Fibroblast of skin of back (primary cell): ENCODE results near the gene RPL18A. TPM values are rescaled to one million over a fixed set of nuclear protein-coding genes. Genes with fewer than 3 reads are reported as not detected.
A peak's percentile ranks its signal among the peaks of the same experiment; 100 is the strongest.

Experiments
- DNase-seq: peaks from one replicate; pipeline ENCODE4 v3.0.0-alpha.2; 2013
- polyA plus RNA-seq, 2 experiments: library from polyadenylated mRNA; unstranded; fragments of 120-200 nt; gene quantifications; one replicate each; pipeline ENCODE4 v1.2.1, GENCODE V29; 2013; ENCODE audit not compliant: insufficient read length in 2 of 2

The RPL18A gene
- 1,282 TPM for polyA plus RNA-seq (2013, experiment 1 of 2; ENCODE audit: insufficient read length)
- polyA plus RNA-seq (2013, experiment 2 of 2; ENCODE audit: insufficient read length) = 1,259 TPM

DNA sequence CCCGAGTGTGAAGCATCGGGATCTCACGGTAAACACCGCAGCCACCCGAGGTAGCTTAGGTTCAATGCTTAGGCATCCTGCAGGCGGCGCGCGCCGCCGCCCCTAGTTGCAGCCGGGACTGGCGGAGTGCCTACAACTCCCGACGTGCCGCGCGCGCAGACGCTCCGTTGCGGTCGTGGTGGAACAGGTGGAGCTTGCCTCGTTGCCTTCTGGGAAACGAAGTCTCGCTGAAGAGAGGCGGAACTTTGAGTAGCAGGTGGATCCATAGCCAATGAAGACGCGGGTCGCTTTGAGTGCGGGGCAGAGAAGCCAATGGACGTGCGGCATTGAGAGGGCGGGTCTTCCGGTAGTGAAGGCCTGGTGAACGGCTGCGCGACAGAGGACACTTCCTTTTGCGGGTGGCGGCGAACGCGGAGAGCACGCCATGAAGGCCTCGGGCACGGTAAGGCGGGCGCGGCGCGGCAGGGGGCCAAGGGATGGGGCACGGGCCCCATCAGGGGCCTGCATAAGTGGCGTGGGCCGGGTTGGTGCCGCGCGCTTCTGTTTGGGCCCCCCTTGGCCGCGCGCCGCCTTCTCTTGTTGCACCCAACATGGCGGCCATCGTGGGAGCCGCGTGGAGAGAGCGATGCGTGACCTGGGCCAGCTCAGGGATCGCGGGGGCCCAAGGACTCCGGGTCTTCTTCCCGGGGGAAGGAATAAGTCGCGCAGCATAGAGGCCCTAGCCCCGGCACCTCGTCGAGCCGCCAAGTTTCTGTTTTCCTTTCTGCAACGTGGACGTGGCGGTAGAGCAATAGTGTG lies at the start of gene RPL18A:
Gene RPL18A, plus strand, starts transcription at position 378 of the 798 bp plus-strand sequence. Its CDS starts 47 bp downstream, at position 425.
- peak; percentile 100 for DNase-seq

GRCh38 chr19:17811103-17811502 lies 48.6 kb upstream of the RPL18A start:
- DNase-seq = no peak

- no peak for DNase-seq
These were observed 48.0 kb upstream of the RPL18A start for GRCh38 chr19:17811681-17812080.

DNA sequence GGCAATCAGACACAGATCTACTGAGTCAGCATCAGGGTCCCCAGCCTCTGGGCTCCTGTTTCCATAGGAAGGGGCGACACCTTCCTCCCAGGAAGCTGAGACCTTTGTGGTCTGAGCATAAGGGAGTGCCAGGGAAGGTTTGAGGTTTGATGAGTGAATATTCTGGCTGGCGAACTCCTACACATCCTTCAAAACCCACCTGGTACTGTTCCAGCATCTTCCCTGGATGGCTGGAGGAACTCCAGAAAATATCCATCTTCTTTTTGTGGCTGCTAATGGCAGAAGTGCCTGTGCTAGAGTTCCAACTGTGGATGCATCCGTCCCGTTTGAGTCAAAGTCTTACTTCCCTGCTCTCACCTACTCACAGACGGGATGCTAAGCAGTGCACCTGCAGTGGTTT lies 47.6 kb upstream of the RPL18A start:
- DNase-seq = no peak

DNA sequence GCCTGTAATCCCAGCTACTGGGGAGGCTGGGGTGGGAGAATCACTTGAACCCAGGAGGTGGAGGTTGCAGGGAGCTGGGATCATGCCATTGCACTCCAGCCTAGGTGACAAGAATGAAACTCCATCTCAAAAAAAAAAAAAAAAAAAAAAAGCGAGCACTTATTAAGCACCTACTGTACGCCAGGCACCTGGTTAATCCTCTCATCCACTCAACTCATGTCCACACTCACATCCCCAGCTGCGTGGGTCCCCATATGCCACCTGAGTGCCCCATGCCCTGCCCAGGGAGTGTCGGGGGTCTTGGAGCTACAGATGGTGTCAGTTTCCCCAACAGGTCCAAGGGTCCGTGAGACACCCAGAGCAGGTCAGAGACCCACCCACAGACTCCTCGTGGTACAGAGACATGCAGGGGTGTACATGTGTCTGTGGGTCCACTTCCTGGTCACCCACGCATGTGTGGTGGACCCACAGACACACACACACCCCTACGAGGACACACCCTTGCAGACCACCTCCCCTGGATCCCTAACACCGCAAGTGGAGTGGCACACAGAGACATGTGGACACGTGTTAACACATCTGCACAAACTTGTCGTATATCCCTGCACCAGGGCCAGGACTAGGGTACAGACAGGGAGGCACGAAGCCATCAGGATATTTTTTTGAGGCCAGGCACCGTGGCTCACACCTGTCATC lies 41.9 kb upstream of the RPL18A start:
- no peak for DNase-seq

DNA sequence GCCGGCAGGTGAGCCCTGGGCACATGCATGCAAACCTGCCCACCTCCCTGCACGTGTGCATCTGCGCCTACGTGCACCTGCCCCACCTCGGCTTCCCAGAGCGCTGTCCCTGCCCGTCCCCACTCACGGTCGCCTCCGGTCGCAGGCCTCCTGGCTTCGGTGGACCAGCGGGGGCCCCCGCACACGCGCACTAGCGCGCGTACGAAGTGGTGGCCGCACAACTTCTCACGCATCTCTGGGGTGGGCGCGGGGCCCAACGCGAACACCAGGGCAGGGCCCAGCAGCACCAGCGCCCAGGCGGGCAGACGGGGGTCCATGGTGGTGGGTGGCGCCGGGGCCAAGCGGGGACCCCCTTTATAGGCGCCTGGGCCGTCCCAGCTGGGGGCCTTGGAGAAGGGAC lies 38.5 kb upstream of the RPL18A start, which contains the start of gene INSL3:
Gene INSL3, minus strand, starts transcription at position 330 of the 400 bp plus-strand sequence. Its CDS starts 13 bp downstream, at position 317.
- no peak for DNase-seq

DNA sequence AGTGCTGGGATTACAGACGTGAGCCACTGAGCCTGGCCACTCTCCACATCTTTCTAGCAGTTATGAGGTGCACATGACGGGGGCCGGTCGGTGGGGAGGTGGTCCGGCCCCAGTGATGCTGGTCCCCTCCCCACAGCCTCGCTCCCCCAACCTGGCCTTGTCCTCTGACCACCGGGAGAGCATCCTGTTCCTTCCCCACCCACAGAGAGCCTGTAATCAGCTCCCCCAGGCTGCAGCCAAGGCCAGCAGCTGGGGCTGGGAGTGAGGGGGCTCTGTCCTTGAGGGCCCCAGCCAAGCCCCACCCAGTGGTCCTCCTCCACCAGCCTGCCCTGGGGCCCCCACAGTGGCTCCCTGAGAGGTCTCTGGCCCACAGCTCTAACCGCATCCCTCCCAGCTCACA lies 35.4 kb upstream of the RPL18A start:
- DNase-seq = no peak

DNA sequence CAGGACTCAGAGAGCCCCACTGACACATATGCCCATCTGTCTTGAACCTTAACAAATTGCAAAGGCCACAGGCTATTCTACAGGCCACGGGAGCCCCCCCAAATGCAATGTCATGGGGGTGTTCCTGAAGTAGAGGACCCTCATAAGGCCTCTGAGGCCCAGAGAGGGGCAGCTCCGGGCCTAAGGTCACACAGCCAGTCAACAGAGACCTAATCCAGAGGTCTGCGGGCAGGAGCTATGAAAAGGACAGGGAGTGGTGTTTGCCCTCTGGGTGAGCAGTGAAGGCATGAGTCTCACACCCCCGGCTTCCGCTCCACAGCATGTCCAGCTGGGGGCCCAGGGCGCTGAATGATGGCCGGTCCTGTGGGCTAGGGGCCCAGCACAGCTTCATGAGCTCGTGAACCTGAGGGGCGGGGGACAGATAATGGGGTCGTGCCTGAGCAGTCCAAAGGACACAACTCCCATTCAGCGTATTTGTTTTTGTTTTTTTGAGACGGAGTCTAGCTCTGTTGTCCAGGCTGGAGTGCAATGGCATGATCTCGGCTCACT lies 33.1 kb upstream of the RPL18A start:
- DNase-seq = no peak

- DNase-seq = peak; percentile 29
These were observed 29.7 kb upstream of the RPL18A start for GRCh38 chr19:17829855-17830566.

GRCh38 chr19:17830567-17831418 lies 28.9 kb upstream of the RPL18A start:
- peak; percentile 50 for DNase-seq

GRCh38 chr19:17831419-17831888 lies 28.3 kb upstream of the RPL18A start:
- DNase-seq = no peak

- DNase-seq = no peak
These were observed 27.1 kb upstream of the RPL18A start for GRCh38 chr19:17832443-17833208.

DNA sequence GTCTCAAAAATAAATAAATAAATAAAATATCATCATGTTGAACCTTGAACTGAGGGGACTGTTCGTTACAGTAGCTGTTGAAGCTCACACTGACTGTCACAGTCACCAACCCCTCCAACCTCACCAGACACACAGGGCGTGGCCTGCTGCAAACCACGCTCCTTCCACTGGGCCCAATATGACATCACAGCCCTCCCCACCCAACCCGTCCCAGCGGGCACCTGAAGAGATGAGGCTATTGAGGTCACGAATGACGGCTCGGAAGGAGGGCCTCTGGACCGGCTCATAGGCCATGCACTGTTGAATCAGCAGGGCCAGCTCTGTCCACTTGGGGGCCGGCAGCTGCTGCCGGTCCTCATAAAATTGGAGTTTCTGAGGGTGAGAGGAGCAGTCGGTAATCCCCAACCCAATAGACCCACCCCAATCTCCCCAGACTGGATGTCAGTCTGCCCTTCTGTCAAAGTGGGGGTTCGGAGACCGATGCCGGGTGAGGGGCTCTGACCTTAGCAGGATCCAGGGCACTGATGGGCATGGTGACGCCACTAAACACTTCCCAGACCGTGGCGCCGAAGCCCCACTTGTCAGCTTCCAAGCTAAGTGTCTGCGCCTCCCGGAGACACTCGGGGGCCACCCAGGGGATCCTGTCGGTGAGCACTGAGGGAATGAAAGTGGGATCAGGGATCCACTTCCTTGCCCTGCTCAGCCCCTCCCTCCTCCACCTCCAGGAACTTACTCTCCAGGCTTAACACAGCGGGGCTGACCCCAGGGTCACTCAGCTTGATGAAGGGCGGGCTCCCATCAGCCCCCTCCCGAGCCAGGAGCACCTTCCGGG lies 25.1 kb upstream of the RPL18A start:
- no peak for DNase-seq

- DNase-seq = no peak
These were observed 24.3 kb upstream of the RPL18A start for GRCh38 chr19:17835182-17836006.

GRCh38 chr19:17836530-17836929 lies 23.2 kb upstream of the RPL18A start:
- DNase-seq = no peak

GRCh38 chr19:17837972-17838371 lies 21.7 kb upstream of the RPL18A start:
- DNase-seq = no peak

- DNase-seq = no peak
These were observed 19.7 kb upstream of the RPL18A start for GRCh38 chr19:17840019-17840418.

DNA sequence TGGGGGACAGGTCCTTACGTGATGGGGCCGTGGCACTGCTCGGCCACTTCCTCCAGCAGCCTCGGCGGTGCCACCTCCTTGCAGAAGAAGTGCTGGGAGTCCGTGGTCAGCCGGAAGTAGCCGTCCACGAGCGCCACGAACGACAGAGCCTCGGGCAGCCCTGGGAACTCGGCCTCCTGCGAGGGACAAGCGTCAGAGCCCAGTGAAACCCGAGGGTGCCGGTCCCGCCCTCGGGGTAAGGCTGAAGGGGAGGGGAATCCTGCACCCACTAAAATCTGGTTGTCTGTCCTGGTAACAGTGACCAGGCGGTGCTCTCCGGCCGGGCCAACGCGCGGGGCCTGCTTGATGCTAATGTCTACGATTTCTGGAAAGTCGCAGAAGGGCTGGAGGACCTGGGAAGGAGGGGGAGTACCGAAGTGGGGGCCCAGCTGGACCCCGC lies 18.3 kb upstream of the RPL18A start:
- DNase-seq = no peak
